ENCODE measurements around the gene MYBPC2. TPM values are rescaled to one million over a fixed set of nuclear protein-coding genes. Genes with fewer than 3 reads are reported as not detected.

Gene MYBPC2
- total RNA-seq, 1 donor from 2014 or later = 0.61 TPM

DNA sequence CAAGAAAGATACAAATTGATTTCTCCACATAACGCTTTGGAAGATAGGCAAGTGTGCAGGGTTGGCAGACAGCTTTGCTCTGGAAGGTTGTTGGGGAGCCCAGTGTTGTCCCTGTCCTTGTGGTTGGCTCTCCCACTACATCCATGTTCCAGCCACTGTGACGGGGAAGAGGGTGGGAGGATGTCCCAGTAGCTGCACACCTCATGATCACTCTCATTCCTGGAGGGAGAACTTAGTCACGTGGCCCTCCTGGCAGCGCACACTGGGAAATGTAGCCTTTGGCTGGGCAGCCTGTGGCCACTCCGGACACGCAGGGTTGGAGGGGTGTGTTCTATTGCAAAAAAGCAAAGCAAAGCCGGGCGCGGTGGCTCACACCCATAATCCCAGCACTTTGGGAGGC is 38.7 kb upstream of the MYBPC2 start:
- no peak for DNase-seq
- H3K36me3 Mint-ChIP-seq (ENCODE audit: unreplicated experiment) = peaks cover 7% of the 10 kb centered on the region
- H3K4me1 Mint-ChIP-seq (ENCODE audit: low read depth, unreplicated experiment) = no peaks in the 10 kb centered on the region
- no peak overlapping the region for H3K4me3 Mint-ChIP-seq (ENCODE audit: unreplicated experiment)
- peaks cover 5% of the 10 kb centered on the region for H3K27me3 Mint-ChIP-seq (ENCODE audit: unreplicated experiment)
- H3K27ac Mint-ChIP-seq (ENCODE audit: unreplicated experiment) = no peak overlapping the region
- peaks cover 11% of the 10 kb centered on the region for H3K9me3 Mint-ChIP-seq (ENCODE audit: unreplicated experiment)
- no peak for TF ChIP-seq CTCF (IDR thresholded peaks at IDR 0.05; ENCODE audit: partially characterized antibody, unreplicated experiment)

GRCh38 chr19:50398675-50399367 is 33.9 kb upstream of the MYBPC2 start:
- H3K27ac Mint-ChIP-seq (ENCODE audit: unreplicated experiment) = no peak overlapping the region
- peaks cover 5% of the 10 kb centered on the region for H3K36me3 Mint-ChIP-seq (ENCODE audit: unreplicated experiment)
- H3K4me1 Mint-ChIP-seq (ENCODE audit: low read depth, unreplicated experiment) = no peaks in the 10 kb centered on the region
- H3K4me3 Mint-ChIP-seq (ENCODE audit: unreplicated experiment) = no peak overlapping the region
- no peak for TF ChIP-seq CTCF (IDR thresholded peaks at IDR 0.05; ENCODE audit: partially characterized antibody, unreplicated experiment)
- DNase-seq = no peak
- H3K27me3 Mint-ChIP-seq (ENCODE audit: unreplicated experiment) = peaks cover 6% of the 10 kb centered on the region
- H3K9me3 Mint-ChIP-seq (ENCODE audit: unreplicated experiment) = peaks cover 2% of the 10 kb centered on the region

DNA sequence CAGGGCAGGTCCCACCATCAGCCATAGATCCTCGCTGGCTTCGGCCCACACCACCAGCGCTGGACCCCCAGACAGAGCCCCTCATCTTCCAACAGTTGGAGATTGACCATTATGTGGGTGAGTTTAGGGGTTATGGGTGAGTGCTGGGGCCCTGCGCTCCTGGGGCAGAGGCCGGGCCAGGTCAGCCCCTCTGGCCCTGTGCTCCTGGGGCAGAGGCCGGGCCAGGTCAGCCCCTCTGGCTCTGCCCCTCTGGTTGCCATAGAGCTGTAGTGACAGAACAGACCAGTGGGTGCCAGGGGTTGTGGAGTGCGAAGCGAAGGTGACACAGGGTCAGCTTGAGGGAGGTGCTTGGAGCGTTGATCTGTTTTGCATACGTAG is 33.3 kb upstream of the MYBPC2 start:
- H3K4me1 Mint-ChIP-seq (ENCODE audit: low read depth, unreplicated experiment) = no peaks in the 10 kb centered on the region
- no peak for DNase-seq
- H3K27me3 Mint-ChIP-seq (ENCODE audit: unreplicated experiment) = peaks cover 6% of the 10 kb centered on the region
- no peak overlapping the region for H3K27ac Mint-ChIP-seq (ENCODE audit: unreplicated experiment)
- peaks cover 4% of the 10 kb centered on the region for H3K36me3 Mint-ChIP-seq (ENCODE audit: unreplicated experiment)
- H3K4me3 Mint-ChIP-seq (ENCODE audit: unreplicated experiment) = no peak overlapping the region
- peaks cover 2% of the 10 kb centered on the region for H3K9me3 Mint-ChIP-seq (ENCODE audit: unreplicated experiment)
- TF ChIP-seq CTCF (IDR thresholded peaks at IDR 0.05; ENCODE audit: partially characterized antibody, unreplicated experiment) = no peak

GRCh38 chr19:50401605-50402450 is 30.9 kb upstream of the MYBPC2 start:
- DNase-seq = no peak
- H3K4me1 Mint-ChIP-seq (ENCODE audit: low read depth, unreplicated experiment) = no peaks in the 10 kb centered on the region
- H3K27me3 Mint-ChIP-seq (ENCODE audit: unreplicated experiment) = peaks cover 5% of the 10 kb centered on the region
- TF ChIP-seq CTCF (IDR thresholded peaks at IDR 0.05; ENCODE audit: partially characterized antibody, unreplicated experiment) = no peak
- H3K36me3 Mint-ChIP-seq (ENCODE audit: unreplicated experiment) = peaks cover 4% of the 10 kb centered on the region
- no peak overlapping the region for H3K27ac Mint-ChIP-seq (ENCODE audit: unreplicated experiment)
- peaks cover 2% of the 10 kb centered on the region for H3K9me3 Mint-ChIP-seq (ENCODE audit: unreplicated experiment)
- no peak overlapping the region for H3K4me3 Mint-ChIP-seq (ENCODE audit: unreplicated experiment)
